GM18951 (cell line): ENCODE data around the gene ENTHD1.
"Not testable (repeated sequence)": the region's sequence is repeated elsewhere in the genome, so short reads cannot be mapped to it uniquely, and the experiment has no call there.

ENCODE experiments used
- POLR2A ChIP-seq: IDR thresholded peaks from 4 replicates; pipeline ENCODE4 v1.6.1; 2011; ENCODE audit warnings: mild to moderate bottlenecking; ENCODE audit not compliant: insufficient read length, insufficient read depth; ENCODE audit errors: extremely low read depth
- in situ Hi-C: fragments of 300-500 bp; cut with MboI; formaldehyde crosslinking; loops from one replicate; pipeline ENCODE4 v1.12.0; 2022; ENCODE audit warnings: low sequenced_read_pairs, mixed read lengths, inconsistent platforms; ENCODE audit not compliant: unreplicated experiment

Gene ENTHD1

GRCh38 chr22:39897841-39898240, 4.3 kb upstream of the ENTHD1 start:
- no peak for TF ChIP-seq POLR2A
- in situ Hi-C loops: no loop called here

- in situ Hi-C loops: no loop called here
- no peak for TF ChIP-seq POLR2A
These were observed 2.9 kb upstream of the ENTHD1 start for GRCh38 chr22:39896313-39896996.

- TF ChIP-seq POLR2A: no peak
- in situ Hi-C loops: no loop called here
These were observed 2.1 kb upstream of the ENTHD1 start for GRCh38 chr22:39895682-39896081.

- in situ Hi-C loops: no loop called here
- no peak for TF ChIP-seq POLR2A
These were observed 1.1 kb upstream of the ENTHD1 start for GRCh38 chr22:39894554-39895092.

GRCh38 chr22:39889924-39890323, 3.6 kb downstream of the ENTHD1 start:
- in situ Hi-C loops: not testable (repeated sequence)

GRCh38 chr22:39883057-39883456, 10.5 kb downstream of the ENTHD1 start:
- no peak for TF ChIP-seq POLR2A
- in situ Hi-C loops: no loop called here

- TF ChIP-seq POLR2A: no peak
- in situ Hi-C loops: no loop called here
These were observed 12.8 kb downstream of the ENTHD1 start for GRCh38 chr22:39880722-39881121.

- in situ Hi-C loops: no loop called here
- no peak for TF ChIP-seq POLR2A
These were observed 16.3 kb downstream of the ENTHD1 start for GRCh38 chr22:39877079-39877845.

GRCh38 chr22:39875176-39875885, 18.2 kb downstream of the ENTHD1 start:
- in situ Hi-C loops: not testable (repeated sequence)

- in situ Hi-C loops: no loop called here
- TF ChIP-seq POLR2A: no peak
These were observed 19.6 kb downstream of the ENTHD1 start for GRCh38 chr22:39873965-39874364.

- TF ChIP-seq POLR2A: no peak
- in situ Hi-C loops: no loop called here
These were observed 21.0 kb downstream of the ENTHD1 start for GRCh38 chr22:39872548-39872947.

GRCh38 chr22:39871008-39871798, 22.4 kb downstream of the ENTHD1 start:
- in situ Hi-C loops: no loop called here
- no peak for TF ChIP-seq POLR2A

- in situ Hi-C loops: not testable (repeated sequence)
These were observed 23.8 kb downstream of the ENTHD1 start for GRCh38 chr22:39869797-39870196.
